MM.1S (cell line): Measurements from ENCODE around the gene RALGAPA2.

ENCODE experiments used
- DNase-seq: peaks from one replicate; pipeline ENCODE4 v3.0.0-alpha.2; 2015
- H2AFZ ChIP-seq: fragments of 300-600 bp; sonication (generic); 2 replicates; pipeline ENCODE4 v1.6.0; 2016; ENCODE audit warnings: antibody characterized with exemption, low read length
- H3F3A ChIP-seq: fragments of 300-600 bp; sonication (generic); 2 replicates; pipeline ENCODE4 v1.6.1; 2016; ENCODE audit warnings: mild to moderate bottlenecking, antibody characterized with exemption, low read length, moderate library complexity, mixed read lengths; ENCODE audit not compliant: insufficient read depth
- H3K27ac ChIP-seq: fragments of 300-600 bp; sonication (generic); 2 replicates; pipeline ENCODE4 v1.5.1; 2016; ENCODE audit warnings: mild to moderate bottlenecking, low read length
- H3K27me3 ChIP-seq: fragments of 300-600 bp; sonication (generic); replicated peaks from 2 replicates; pipeline ENCODE4 v1.6.0; 2016; ENCODE audit warnings: low read length; ENCODE audit not compliant: insufficient read depth
- H3K36me3 ChIP-seq: fragments of 300-600 bp; sonication (generic); replicated peaks from 2 replicates; pipeline ENCODE4 v1.6.1; 2016; ENCODE audit warnings: mild to moderate bottlenecking, low read length, mixed read lengths; ENCODE audit not compliant: insufficient read depth
- H3K4me1 ChIP-seq: fragments of 300-600 bp; sonication (generic); 2 replicates; pipeline ENCODE4 v1.6.1; 2016; ENCODE audit warnings: low read length, mixed read lengths
- H3K4me2 ChIP-seq: fragments of 300-600 bp; sonication (generic); 2 replicates; pipeline ENCODE4 v1.6.0; 2016; ENCODE audit warnings: low read depth, low read length
- H3K4me3 ChIP-seq: fragments of 300-600 bp; sonication (generic); 2 replicates; pipeline ENCODE4 v1.5.1; 2016; ENCODE audit warnings: low read length, mixed read lengths
- H3K79me2 ChIP-seq: fragments of 300-600 bp; sonication (generic); 2 replicates; pipeline ENCODE4 v1.6.1; 2016; ENCODE audit warnings: mixed run types, low read length, mixed read lengths
- H3K9ac ChIP-seq: fragments of 300-600 bp; sonication (generic); 2 replicates; pipeline ENCODE4 v1.6.1; 2016; ENCODE audit warnings: low read length, mixed read lengths
- H3K9me2 ChIP-seq: fragments of 300-600 bp; sonication (generic); replicated peaks from 2 replicates; pipeline ENCODE4 v1.6.1; 2016; ENCODE audit warnings: mild to moderate bottlenecking, low read length, mixed read lengths; ENCODE audit not compliant: insufficient read depth
- H3K9me3 ChIP-seq: fragments of 300-600 bp; sonication (generic); replicated peaks from 2 replicates; pipeline ENCODE4 v1.6.1; 2016; ENCODE audit warnings: mild to moderate bottlenecking, low read length, mixed read lengths; ENCODE audit not compliant: insufficient read depth
- H4K20me1 ChIP-seq: fragments of 300-600 bp; sonication (generic); 2 replicates; pipeline ENCODE4 v1.6.1; 2016; ENCODE audit warnings: mild to moderate bottlenecking, low read length, moderate library complexity, mixed read lengths; ENCODE audit not compliant: insufficient read depth
- EZH2 ChIP-seq: fragments of 300-600 bp; sonication (generic); optimal IDR thresholded peaks from 2 replicates; pipeline ENCODE3; 2017; ENCODE audit warnings: low read depth, mild to moderate bottlenecking, antibody characterized with exemption, low read length, mixed read lengths
- EZH2phosphoT487 ChIP-seq: fragments of 300-600 bp; sonication (generic); IDR thresholded peaks from 2 replicates; pipeline ENCODE4 v1.6.1; 2018; ENCODE audit warnings: antibody characterized with exemption, low read length
- TF ChIP-seq, protein P1 (sequence below): fragments of 300-600 bp; sonication (generic); IDR thresholded peaks from 2 replicates; pipeline ENCODE4 v1.5.1; 2016; ENCODE audit warnings: antibody characterized with exemption, low read length, mixed read lengths

The RALGAPA2 gene

GRCh38 chr20:20450521-20450920 lies 261.9 kb downstream of the RALGAPA2 start:
- no peaks in the 10 kb centered on the region for H3K9me3 ChIP-seq
- no peaks in the 10 kb centered on the region for H3F3A ChIP-seq
- no peaks in the 10 kb centered on the region for H3K36me3 ChIP-seq
- H4K20me1 ChIP-seq, result no peaks in the 10 kb centered on the region
- H3K79me2 ChIP-seq, result no peaks in the 10 kb centered on the region
- H3K4me2 ChIP-seq, result no peak overlapping the region
- H3K9ac ChIP-seq, result no peak overlapping the region
- H3K27ac ChIP-seq, result no peak overlapping the region
- H3K4me1 ChIP-seq, result no peaks in the 10 kb centered on the region
- TF ChIP-seq, protein P1, sequence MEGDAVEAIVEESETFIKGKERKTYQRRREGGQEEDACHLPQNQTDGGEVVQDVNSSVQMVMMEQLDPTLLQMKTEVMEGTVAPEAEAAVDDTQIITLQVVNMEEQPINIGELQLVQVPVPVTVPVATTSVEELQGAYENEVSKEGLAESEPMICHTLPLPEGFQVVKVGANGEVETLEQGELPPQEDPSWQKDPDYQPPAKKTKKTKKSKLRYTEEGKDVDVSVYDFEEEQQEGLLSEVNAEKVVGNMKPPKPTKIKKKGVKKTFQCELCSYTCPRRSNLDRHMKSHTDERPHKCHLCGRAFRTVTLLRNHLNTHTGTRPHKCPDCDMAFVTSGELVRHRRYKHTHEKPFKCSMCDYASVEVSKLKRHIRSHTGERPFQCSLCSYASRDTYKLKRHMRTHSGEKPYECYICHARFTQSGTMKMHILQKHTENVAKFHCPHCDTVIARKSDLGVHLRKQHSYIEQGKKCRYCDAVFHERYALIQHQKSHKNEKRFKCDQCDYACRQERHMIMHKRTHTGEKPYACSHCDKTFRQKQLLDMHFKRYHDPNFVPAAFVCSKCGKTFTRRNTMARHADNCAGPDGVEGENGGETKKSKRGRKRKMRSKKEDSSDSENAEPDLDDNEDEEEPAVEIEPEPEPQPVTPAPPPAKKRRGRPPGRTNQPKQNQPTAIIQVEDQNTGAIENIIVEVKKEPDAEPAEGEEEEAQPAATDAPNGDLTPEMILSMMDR, result no peak
- TF ChIP-seq EZH2phosphoT487 (no peak), EZH2 (no peak)
- H3K4me3 ChIP-seq, result no peak overlapping the region
- no peaks in the 10 kb centered on the region for H3K9me2 ChIP-seq
- DNase-seq, result no peak
- H2AFZ ChIP-seq, result no peak overlapping the region
- no peaks in the 10 kb centered on the region for H3K27me3 ChIP-seq

DNA sequence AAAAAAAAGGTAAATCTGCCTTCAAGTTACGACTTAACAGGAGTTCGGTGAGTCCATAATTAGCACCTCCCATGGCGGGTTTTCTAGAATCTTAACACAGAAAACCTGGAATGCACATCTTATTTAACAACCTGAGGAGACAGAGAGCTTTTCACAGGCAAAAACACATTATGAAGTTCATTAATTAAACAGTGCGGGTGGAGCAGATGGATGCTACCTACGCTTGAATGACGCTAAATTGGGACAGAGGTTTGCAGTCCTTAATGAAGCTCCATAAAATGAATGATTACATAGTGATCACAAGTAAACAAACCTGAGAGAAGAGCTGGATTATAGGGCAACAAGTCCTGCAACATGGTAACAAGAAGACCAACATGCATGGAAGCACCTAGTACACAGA lies 263.6 kb downstream of the RALGAPA2 start:
- no peak for TF ChIP-seq EZH2phosphoT487
- TF ChIP-seq, protein P1, result no peak
- no peak for TF ChIP-seq EZH2
- no peaks in the 10 kb centered on the region for H3K79me2 ChIP-seq
- no peaks in the 10 kb centered on the region for H3K9me2 ChIP-seq
- no peak for DNase-seq
- no peak overlapping the region for H3K27ac ChIP-seq
- no peaks in the 10 kb centered on the region for H3K9me3 ChIP-seq
- H3K4me3 ChIP-seq, result no peak overlapping the region
- no peaks in the 10 kb centered on the region for H3K36me3 ChIP-seq
- H3K4me1 ChIP-seq, result no peaks in the 10 kb centered on the region
- H3K9ac ChIP-seq, result no peak overlapping the region
- no peaks in the 10 kb centered on the region for H4K20me1 ChIP-seq
- no peak overlapping the region for H2AFZ ChIP-seq
- no peak overlapping the region for H3K4me2 ChIP-seq
- no peaks in the 10 kb centered on the region for H3K27me3 ChIP-seq
- no peaks in the 10 kb centered on the region for H3F3A ChIP-seq

GRCh38 chr20:20447196-20447595 lies 265.2 kb downstream of the RALGAPA2 start:
- Histone ChIP-seq H3K27me3 (no peaks in the 10 kb centered on the region), H3K4me1 (no peaks in the 10 kb centered on the region), H3K36me3 (no peaks in the 10 kb centered on the region), H3F3A (no peaks in the 10 kb centered on the region), H3K79me2 (no peaks in the 10 kb centered on the region), H3K4me3 (no peak overlapping the region), H3K9ac (no peak overlapping the region), H3K9me2 (no peaks in the 10 kb centered on the region), H2AFZ (no peak overlapping the region), H4K20me1 (no peaks in the 10 kb centered on the region), H3K9me3 (no peaks in the 10 kb centered on the region), H3K27ac (no peak overlapping the region), H3K4me2 (no peak overlapping the region)
- TF ChIP-seq EZH2 (no peak), EZH2phosphoT487 (no peak)
- TF ChIP-seq, protein P1, result no peak
- DNase-seq, result no peak
